Activated CD4-positive, alpha-beta T cell treated with anti-CD3 and anti-CD28 coated beads for 36 hours (primary cell): ENCODE results near the gene EPB41. TPM values are rescaled to one million over a fixed set of nuclear protein-coding genes. Genes with fewer than 3 reads are reported as not detected.

Experiments used
- ATAC-seq: fragments of 200-7000 bp; cut with Tn5 transposase; one replicate; pipeline ENCODE4 v1.10.0; 2021; ENCODE audit warnings: mild to moderate bottlenecking, moderate library complexity
- CTCF ChIA-PET: fragments of 350-600 bp; sonication (Branson Sonifier 250); formaldehyde crosslinking; loops from one replicate; lab custom pipeline; 2021; ENCODE audit warnings: antibody characterized with exemption; lab: Charles Lee
- POLR2A ChIA-PET: fragments of 350-600 bp; sonication (Branson Sonifier 250); formaldehyde crosslinking; loops from one replicate; lab custom pipeline; 2021; ENCODE audit warnings: antibody characterized with exemption, inconsistent platforms; lab: Charles Lee
- DNase-seq: peaks from one replicate; pipeline ENCODE4 v3.0.0-alpha.2; 2020
- H3K27ac Mint-ChIP-seq: one replicate; pipeline ENCODE4 v1.8.0; 2021; ENCODE audit warnings: mixed read lengths
- H3K27me3 Mint-ChIP-seq: one replicate; pipeline ENCODE4 v1.8.0; 2021; ENCODE audit warnings: mixed read lengths
- H3K36me3 Mint-ChIP-seq: one replicate; pipeline ENCODE4 v1.8.0; 2021; ENCODE audit warnings: low read depth, mixed read lengths
- H3K4me1 Mint-ChIP-seq: one replicate; pipeline ENCODE4 v1.8.0; 2021; ENCODE audit warnings: mixed read lengths
- H3K4me3 Mint-ChIP-seq: one replicate; pipeline ENCODE4 v1.8.0; 2021; ENCODE audit warnings: mild to moderate bottlenecking, moderate library complexity, mixed read lengths
- H3K9me3 Mint-ChIP-seq: one replicate; pipeline ENCODE4 v1.8.0; 2021; ENCODE audit warnings: low read depth, mixed read lengths
- intact Hi-C, 2 experiments: fragments of 100-400 bp; cut with DNase I in 1 of 2; cut with micrococcal nuclease in 1 of 2; formaldehyde crosslinking; loops; one replicate each; pipeline versions ENCODE4 v1.14.2 to v1.15.1; 2022 to 2024; cut with DNase I, micrococcal nuclease
- total RNA-seq, 2 experiments: library from RNA; stranded (reverse); gene quantifications; one replicate each; pipeline ENCODE4 v1.2.3, GENCODE V29; 2021

EPB41 gene
- total RNA-seq, 2 experiments from 2014 or later, result 75.5 to 130 TPM

- ATAC-seq, result no peak
- no peak for DNase-seq
- H3K36me3 Mint-ChIP-seq, result peaks cover 84% of the 10 kb centered on the region
- ChIA-PET POLR2A (no interaction called here), CTCF (interaction anchor here (0.6 to 1.6 kb wide), 3 partner anchors 9 to 270 kb away, joined by 3 read pairs; no protein-coding TSS in a partner anchor)
- no peaks in the 10 kb centered on the region for H3K9me3 Mint-ChIP-seq
- no peaks in the 10 kb centered on the region for H3K27me3 Mint-ChIP-seq
- intact Hi-C loops, result no loop called here
- no peak overlapping the region for H3K4me3 Mint-ChIP-seq
- H3K27ac Mint-ChIP-seq, result no peak overlapping the region
- H3K4me1 Mint-ChIP-seq, result no peaks in the 10 kb centered on the region
Observed at GRCh38 chr1:29152046-29152805, 237.9 kb downstream of the EPB41 start.

DNA sequence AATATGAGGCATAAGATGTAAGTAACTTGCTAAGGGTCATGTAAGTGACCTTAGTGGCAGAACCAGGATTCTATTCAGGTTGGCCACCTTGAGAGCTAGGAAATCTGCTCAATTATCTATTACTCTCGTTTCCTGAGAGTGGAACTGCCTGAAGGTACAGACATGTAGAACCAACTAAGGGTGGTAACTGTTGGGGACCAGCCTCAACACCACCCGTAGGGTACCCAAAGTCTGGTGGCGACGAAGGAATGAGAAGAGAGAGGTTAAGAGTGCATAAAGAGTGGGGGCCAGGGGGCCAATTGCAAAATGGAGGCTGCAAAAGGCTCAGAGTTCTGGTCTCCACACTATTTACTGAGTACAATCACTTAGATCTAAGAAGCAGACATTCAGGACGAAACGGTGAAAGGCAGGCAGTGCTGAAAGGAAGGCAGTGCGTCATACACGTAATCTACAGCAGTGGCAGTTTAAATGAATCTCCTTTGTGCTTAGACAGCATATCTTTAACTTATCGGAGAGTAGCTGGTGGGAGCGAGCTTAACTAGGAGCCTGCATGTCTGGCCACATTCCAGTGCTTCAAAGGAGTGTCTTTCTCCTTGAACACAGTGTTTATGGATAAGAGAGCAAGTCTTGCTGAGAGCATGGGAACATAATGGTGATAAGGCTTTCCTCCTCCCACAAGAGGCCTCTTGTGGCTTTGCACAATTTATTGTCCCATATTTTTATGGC is 242.3 kb downstream of the EPB41 start:
- no peak overlapping the region for H3K4me3 Mint-ChIP-seq
- CTCF ChIA-PET, result interaction anchor here (0.6 kb wide), 1 partner anchor 318 kb away, joined by 5 read pairs; no protein-coding TSS in a partner anchor
- DNase-seq (no peak), ATAC-seq (no peak)
- no peak overlapping the region for H3K27ac Mint-ChIP-seq
- intact Hi-C loops, result no loop called here
- no peaks in the 10 kb centered on the region for H3K4me1 Mint-ChIP-seq
- H3K9me3 Mint-ChIP-seq, result no peaks in the 10 kb centered on the region
- H3K36me3 Mint-ChIP-seq, result peaks cover 62% of the 10 kb centered on the region
- H3K27me3 Mint-ChIP-seq, result no peaks in the 10 kb centered on the region
- POLR2A ChIA-PET, result interaction anchor here (0.9 kb wide), 1 partner anchor 114 kb away, joined by 3 read pairs; no protein-coding TSS in a partner anchor

GRCh38 chr1:29157269-29157601 is 242.9 kb downstream of the EPB41 start:
- ChIA-PET CTCF (no interaction called here), POLR2A (interaction anchor here (0.9 kb wide), 1 partner anchor 115 kb away, joined by 3 read pairs; no protein-coding TSS in a partner anchor)
- intact Hi-C loops, result no loop called here
- Mint-ChIP-seq H3K27me3 (no peaks in the 10 kb centered on the region), H3K36me3 (peaks cover 60% of the 10 kb centered on the region), H3K4me1 (no peaks in the 10 kb centered on the region), H3K27ac (no peak overlapping the region), H3K9me3 (no peaks in the 10 kb centered on the region), H3K4me3 (no peak overlapping the region)
- no peak for DNase-seq
- ATAC-seq, result no peak

DNA sequence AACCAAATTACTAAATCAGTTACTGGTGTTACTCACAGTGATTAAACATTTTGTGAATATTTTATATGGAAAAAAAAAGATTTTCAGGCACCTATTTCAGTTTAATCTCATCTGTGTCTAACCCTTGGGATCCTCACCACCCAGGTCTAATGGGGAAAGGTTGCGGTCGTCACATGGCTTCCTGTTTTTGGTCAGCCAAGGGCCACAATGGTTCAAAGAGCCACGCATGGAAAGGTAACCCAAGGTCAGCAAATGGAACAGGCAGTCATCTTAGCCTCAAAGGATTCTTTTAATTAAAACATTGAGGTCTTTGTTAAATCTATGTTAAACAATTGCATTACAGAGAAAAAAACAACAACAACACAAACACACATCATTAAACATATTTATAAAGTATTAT is 245.4 kb downstream of the EPB41 start:
- POLR2A ChIA-PET, result interaction anchor here (0.6 kb wide), 1 partner anchor 10 kb away, joined by 4 read pairs; no protein-coding TSS in a partner anchor
- peaks cover 17% of the 10 kb centered on the region for H3K4me1 Mint-ChIP-seq
- no peaks in the 10 kb centered on the region for H3K27me3 Mint-ChIP-seq
- no peaks in the 10 kb centered on the region for H3K9me3 Mint-ChIP-seq
- ATAC-seq, result no peak
- no peak overlapping the region for H3K27ac Mint-ChIP-seq
- intact Hi-C loops, result no loop called here
- CTCF ChIA-PET, result interaction anchor here (1.5 kb wide), 1 partner anchor 43 kb away, joined by 4 read pairs; no protein-coding TSS in a partner anchor
- DNase-seq, result no peak
- no peak overlapping the region for H3K4me3 Mint-ChIP-seq
- peaks cover 41% of the 10 kb centered on the region for H3K36me3 Mint-ChIP-seq

DNA sequence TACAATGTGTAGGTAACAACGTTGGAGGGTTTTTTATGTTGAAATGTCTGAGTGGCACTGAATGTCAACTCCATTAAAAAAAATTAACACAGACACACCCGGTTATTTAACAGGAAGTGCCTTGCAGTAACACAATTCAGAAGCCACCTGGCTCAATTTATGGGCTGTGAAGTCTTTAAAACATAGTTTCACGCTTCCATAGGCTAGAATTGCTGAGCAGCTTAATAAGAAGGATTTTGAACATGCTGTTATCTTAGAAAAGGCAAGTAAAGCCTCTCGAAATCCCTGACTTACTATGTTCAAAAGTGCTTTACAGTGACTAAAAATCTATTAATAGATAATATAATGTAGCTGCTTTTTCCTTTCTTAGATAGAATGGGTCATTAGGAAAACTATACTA is 247.7 kb downstream of the EPB41 start:
- Mint-ChIP-seq H3K27me3 (no peaks in the 10 kb centered on the region), H3K4me1 (peaks cover 31% of the 10 kb centered on the region), H3K27ac (no peak overlapping the region), H3K4me3 (no peak overlapping the region), H3K36me3 (peaks cover 37% of the 10 kb centered on the region), H3K9me3 (no peaks in the 10 kb centered on the region)
- intact Hi-C loops, result no loop called here
- DNase-seq, result no peak
- POLR2A ChIA-PET, result no interaction called here
- ATAC-seq, result no peak
- CTCF ChIA-PET, result no interaction called here

- H3K4me1 Mint-ChIP-seq, result peaks cover 34% of the 10 kb centered on the region
- no peak overlapping the region for H3K4me3 Mint-ChIP-seq
- CTCF ChIA-PET, result no interaction called here
- POLR2A ChIA-PET, result no interaction called here
- no peaks in the 10 kb centered on the region for H3K27me3 Mint-ChIP-seq
- ATAC-seq (no peak), DNase-seq (no peak)
- peak overlapping the region; percentile 31 for H3K27ac Mint-ChIP-seq
- H3K36me3 Mint-ChIP-seq, result peaks cover 38% of the 10 kb centered on the region
- intact Hi-C loops, result no loop called here
- no peaks in the 10 kb centered on the region for H3K9me3 Mint-ChIP-seq
Observed at GRCh38 chr1:29162476-29163138, 248.2 kb downstream of the EPB41 start.

DNA sequence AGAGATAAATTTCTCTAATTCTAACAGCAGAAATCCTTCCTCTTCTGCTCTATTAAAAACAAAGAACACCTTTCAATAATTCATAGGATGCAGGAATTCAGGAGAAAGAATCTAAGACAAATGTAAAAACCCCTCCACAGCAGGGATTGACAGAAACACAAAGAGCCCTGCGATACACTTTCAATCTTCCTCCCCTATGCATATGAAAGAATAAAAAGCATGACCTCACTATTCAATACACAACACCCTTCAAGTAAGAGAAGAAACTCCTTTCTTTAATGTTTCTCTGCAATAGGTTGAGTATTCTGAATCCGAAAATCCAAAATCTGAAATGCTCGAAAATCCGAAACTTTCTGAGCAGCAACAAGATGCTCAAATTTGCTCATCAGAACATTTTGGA is 250.2 kb downstream of the EPB41 start:
- H3K27me3 Mint-ChIP-seq, result no peaks in the 10 kb centered on the region
- intact Hi-C loops, result no loop called here
- CTCF ChIA-PET, result interaction anchor here (0.7 kb wide), 1 partner anchor 40 kb away, joined by 3 read pairs; no protein-coding TSS in a partner anchor
- H3K36me3 Mint-ChIP-seq, result peaks cover 36% of the 10 kb centered on the region
- no peak for DNase-seq
- no peak overlapping the region for H3K4me3 Mint-ChIP-seq
- peaks cover 47% of the 10 kb centered on the region for H3K4me1 Mint-ChIP-seq
- no peak for ATAC-seq
- H3K9me3 Mint-ChIP-seq, result no peaks in the 10 kb centered on the region
- no peak overlapping the region for H3K27ac Mint-ChIP-seq
- POLR2A ChIA-PET, result interaction anchor here (0.6 kb wide), 1 partner anchor 10 kb away, joined by 3 read pairs; no protein-coding TSS in a partner anchor

- Mint-ChIP-seq H3K27me3 (no peaks in the 10 kb centered on the region), H3K4me3 (no peak overlapping the region), H3K9me3 (no peaks in the 10 kb centered on the region), H3K36me3 (peaks cover 40% of the 10 kb centered on the region), H3K4me1 (peaks cover 65% of the 10 kb centered on the region), H3K27ac (no peak overlapping the region)
- ChIA-PET CTCF (interaction anchor here (1.0 to 1.6 kb wide), 4 partner anchors 16 to 448 kb away, joined by 3 to 7 read pairs (median 3); partner anchors contain the start of gene SRSF4), POLR2A (interaction anchor here (0.6 to 1.6 kb wide), 2 partner anchors 16 to 281 kb away, joined by 4 to 8 read pairs; partner anchors contain the start of gene SRSF4)
- no peak for DNase-seq
- intact Hi-C loops, result no loop called here
- ATAC-seq, result no peak
Observed at GRCh38 chr1:29166291-29166878, 252.0 kb downstream of the EPB41 start.

- H3K4me1 Mint-ChIP-seq, result peaks cover 74% of the 10 kb centered on the region
- ChIA-PET CTCF (interaction anchor here (0.6 to 1.6 kb wide), 4 partner anchors 30 to 148 kb away, joined by 3 to 7 read pairs (median 4); no protein-coding TSS in a partner anchor), POLR2A (interaction anchor here (1.6 kb wide), 1 partner anchor 14 kb away, joined by 8 read pairs; the partner anchor contains the start of gene SRSF4)
- intact Hi-C loops, result no loop called here
- H3K36me3 Mint-ChIP-seq, result peaks cover 49% of the 10 kb centered on the region
- H3K27ac Mint-ChIP-seq, result no peak overlapping the region
- no peak overlapping the region for H3K4me3 Mint-ChIP-seq
- H3K27me3 Mint-ChIP-seq, result no peaks in the 10 kb centered on the region
- DNase-seq (no peak), ATAC-seq (no peak)
- H3K9me3 Mint-ChIP-seq, result no peaks in the 10 kb centered on the region
Observed at GRCh38 chr1:29167904-29168303, 253.5 kb downstream of the EPB41 start.
